ENCODE results near the gene EFCAB8.

Gene EFCAB8

GRCh38 chr20:33008336-33009213, 149.9 kb downstream of the EFCAB8 start:
- TF ChIP-seq, protein P1, sequence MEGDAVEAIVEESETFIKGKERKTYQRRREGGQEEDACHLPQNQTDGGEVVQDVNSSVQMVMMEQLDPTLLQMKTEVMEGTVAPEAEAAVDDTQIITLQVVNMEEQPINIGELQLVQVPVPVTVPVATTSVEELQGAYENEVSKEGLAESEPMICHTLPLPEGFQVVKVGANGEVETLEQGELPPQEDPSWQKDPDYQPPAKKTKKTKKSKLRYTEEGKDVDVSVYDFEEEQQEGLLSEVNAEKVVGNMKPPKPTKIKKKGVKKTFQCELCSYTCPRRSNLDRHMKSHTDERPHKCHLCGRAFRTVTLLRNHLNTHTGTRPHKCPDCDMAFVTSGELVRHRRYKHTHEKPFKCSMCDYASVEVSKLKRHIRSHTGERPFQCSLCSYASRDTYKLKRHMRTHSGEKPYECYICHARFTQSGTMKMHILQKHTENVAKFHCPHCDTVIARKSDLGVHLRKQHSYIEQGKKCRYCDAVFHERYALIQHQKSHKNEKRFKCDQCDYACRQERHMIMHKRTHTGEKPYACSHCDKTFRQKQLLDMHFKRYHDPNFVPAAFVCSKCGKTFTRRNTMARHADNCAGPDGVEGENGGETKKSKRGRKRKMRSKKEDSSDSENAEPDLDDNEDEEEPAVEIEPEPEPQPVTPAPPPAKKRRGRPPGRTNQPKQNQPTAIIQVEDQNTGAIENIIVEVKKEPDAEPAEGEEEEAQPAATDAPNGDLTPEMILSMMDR (IDR thresholded peaks at IDR 0.05; ENCODE audit: borderline replicate concordance, control extremely low read depth, extremely low read depth, insufficient read depth, missing control alignments), result no peak

GRCh38 chr20:33009214-33010132, 150.8 kb downstream of the EFCAB8 start:
- DNase-seq (ENCODE audit: low spot score), result no peak
- in situ Hi-C loops (cut with MboI; ENCODE audit: low sequenced_read_pairs, unreplicated experiment), result no loop called here
- TF ChIP-seq, protein P1 (IDR thresholded peaks at IDR 0.05; ENCODE audit: borderline replicate concordance, control extremely low read depth, extremely low read depth, insufficient read depth, missing control alignments), result no peak

More at GRCh38 chr20:33008336-33009213, 149.9 kb downstream of the EFCAB8 start:
- no peak for DNase-seq (ENCODE audit: low spot score)
- in situ Hi-C loops (cut with MboI; ENCODE audit: low sequenced_read_pairs, unreplicated experiment), result no loop called here

GRCh38 chr20:33010133-33010504, 151.4 kb downstream of the EFCAB8 start:
- TF ChIP-seq, protein P1 (IDR thresholded peaks at IDR 0.05; ENCODE audit: borderline replicate concordance, control extremely low read depth, extremely low read depth, insufficient read depth, missing control alignments), result no peak
- in situ Hi-C loops (cut with MboI; ENCODE audit: low sequenced_read_pairs, unreplicated experiment), result no loop called here
- DNase-seq (ENCODE audit: low spot score), result no peak

DNA sequence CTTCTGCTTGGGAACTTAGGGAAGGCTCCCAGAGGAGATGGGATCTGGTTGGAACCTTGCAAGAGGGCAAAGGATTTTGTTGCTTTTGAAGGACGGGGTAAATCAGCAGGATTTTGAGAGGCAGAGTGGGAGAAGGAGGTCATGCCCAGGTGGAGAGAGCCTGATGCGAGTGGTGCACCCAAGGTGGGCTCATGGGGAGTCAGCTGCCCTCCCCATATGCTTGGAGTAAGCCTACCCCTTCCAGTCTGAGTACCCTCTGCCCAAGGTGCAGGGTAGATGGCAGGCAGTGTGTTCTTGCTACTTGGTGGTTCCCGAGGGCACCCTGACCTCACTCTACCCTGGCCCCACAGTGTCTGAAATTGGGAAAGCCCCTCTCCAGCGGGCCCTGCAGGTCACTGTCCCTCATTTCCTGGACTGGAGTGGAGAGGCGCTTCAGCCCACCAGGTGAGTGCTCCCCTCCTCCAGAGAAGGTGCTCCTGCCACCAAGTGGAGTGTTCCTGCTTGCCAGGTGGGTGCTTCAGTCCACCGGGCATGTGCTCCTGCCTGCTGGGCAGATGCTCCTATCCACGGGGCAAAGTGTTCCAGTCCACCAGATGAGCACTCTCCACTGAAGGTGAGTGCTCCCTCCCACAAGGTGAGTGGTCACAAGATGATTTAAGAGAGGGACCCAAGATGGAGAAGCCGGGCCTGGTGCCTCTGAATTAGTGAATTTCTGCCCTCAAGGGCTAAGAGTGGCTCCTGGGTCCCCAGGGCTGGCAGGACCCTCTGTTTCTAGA, 152.1 kb downstream of the EFCAB8 start:
- TF ChIP-seq, protein P1 (IDR thresholded peaks at IDR 0.05; ENCODE audit: borderline replicate concordance, control extremely low read depth, extremely low read depth, insufficient read depth, missing control alignments), result no peak
- DNase-seq (ENCODE audit: low spot score), result no peak
- in situ Hi-C loops (cut with MboI; ENCODE audit: low sequenced_read_pairs, unreplicated experiment), result no loop called here
